ENCODE data around the gene DEDD.

DNA sequence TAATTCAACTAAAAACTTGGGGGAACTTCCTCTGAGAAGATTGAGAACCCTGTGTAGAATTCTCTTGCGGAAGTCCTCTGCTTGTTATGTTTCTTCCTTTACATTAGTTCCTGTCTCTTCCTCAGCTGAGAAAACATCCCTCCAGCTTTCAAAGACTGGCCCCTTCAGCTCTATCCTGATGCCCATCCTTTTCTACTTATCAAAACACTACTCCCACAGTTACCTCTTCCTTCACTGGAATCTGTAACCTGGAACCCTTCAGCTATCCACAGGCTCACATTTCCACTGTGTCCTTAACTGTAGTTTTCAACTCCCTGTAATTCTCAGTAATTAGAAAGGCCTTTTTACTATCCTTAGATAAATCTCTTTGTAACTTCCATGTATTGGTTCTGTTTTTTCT lies 6.0 kb upstream of the DEDD start:
- TF ChIP-seq POLR2AphosphoS5 (IDR thresholded peaks at IDR 0.05; ENCODE audit: low read depth, low read length) = no peak
- no peak for TF ChIP-seq POLR2A (IDR thresholded peaks at IDR 0.05; ENCODE audit: low read depth, low read length)
- no peak for TF ChIP-seq SPI1 (IDR thresholded peaks at IDR 0.05; ENCODE audit: low read depth, low read length)
- TF ChIP-seq TAF1 (IDR thresholded peaks at IDR 0.05; ENCODE audit: low read depth, low read length) = no peak
- TF ChIP-seq PAX5 (IDR thresholded peaks at IDR 0.05; ENCODE audit: insufficient read depth, low read length, severe bottlenecking) = no peak
- TF ChIP-seq POU2F2 (IDR thresholded peaks at IDR 0.05; ENCODE audit: low read depth, low read length) = no peak

All from GM12891 (cell line).